Measurements from ENCODE around the gene EXOC6B. TPM values are rescaled to one million over a fixed set of nuclear protein-coding genes. Genes with fewer than 3 reads are reported as not detected.

Gene EXOC6B
- total RNA-seq, 1 experiment from 2014 or later, result 33.7 TPM

- TF ChIP-seq, protein P1, sequence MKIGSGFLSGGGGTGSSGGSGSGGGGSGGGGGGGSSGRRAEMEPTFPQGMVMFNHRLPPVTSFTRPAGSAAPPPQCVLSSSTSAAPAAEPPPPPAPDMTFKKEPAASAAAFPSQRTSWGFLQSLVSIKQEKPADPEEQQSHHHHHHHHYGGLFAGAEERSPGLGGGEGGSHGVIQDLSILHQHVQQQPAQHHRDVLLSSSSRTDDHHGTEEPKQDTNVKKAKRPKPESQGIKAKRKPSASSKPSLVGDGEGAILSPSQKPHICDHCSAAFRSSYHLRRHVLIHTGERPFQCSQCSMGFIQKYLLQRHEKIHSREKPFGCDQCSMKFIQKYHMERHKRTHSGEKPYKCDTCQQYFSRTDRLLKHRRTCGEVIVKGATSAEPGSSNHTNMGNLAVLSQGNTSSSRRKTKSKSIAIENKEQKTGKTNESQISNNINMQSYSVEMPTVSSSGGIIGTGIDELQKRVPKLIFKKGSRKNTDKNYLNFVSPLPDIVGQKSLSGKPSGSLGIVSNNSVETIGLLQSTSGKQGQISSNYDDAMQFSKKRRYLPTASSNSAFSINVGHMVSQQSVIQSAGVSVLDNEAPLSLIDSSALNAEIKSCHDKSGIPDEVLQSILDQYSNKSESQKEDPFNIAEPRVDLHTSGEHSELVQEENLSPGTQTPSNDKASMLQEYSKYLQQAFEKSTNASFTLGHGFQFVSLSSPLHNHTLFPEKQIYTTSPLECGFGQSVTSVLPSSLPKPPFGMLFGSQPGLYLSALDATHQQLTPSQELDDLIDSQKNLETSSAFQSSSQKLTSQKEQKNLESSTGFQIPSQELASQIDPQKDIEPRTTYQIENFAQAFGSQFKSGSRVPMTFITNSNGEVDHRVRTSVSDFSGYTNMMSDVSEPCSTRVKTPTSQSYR (CRISPR knock-in tag; IDR thresholded peaks at IDR 0.05), result no peak
- TF ChIP-seq NR3C1 (CRISPR knock-in tag; conservative IDR thresholded peaks at IDR 0.05; ENCODE audit: low read depth), result no peak
- no peak for TF ChIP-seq MYBL2 (CRISPR knock-in tag; IDR thresholded peaks at IDR 0.05)
- no peak for TF ChIP-seq NFE2L1 (CRISPR knock-in tag; IDR thresholded peaks at IDR 0.05)
Measured at GRCh38 chr2:72361042-72361441, 464.8 kb downstream of the EXOC6B start (continued).

GRCh38 chr2:72350852-72351251, 475.0 kb downstream of the EXOC6B start:
- ChIA-PET CTCF (interaction anchor here (0.6 to 3.0 kb wide), 2 partner anchors 17 to 25 kb away, joined by 3 to 14 read pairs; no protein-coding TSS in a partner anchor), POLR2A (no interaction called here)
- Mint-ChIP-seq H3K27me3 (ENCODE audit: low read depth) (no peaks in the 10 kb centered on the region), H3K4me1 (peaks cover 27% of the 10 kb centered on the region), H3K27ac (peak overlapping the region; percentile 75), H3K4me3 (no peak overlapping the region), H3K9me3 (peaks cover 9% of the 10 kb centered on the region), H3K36me3 (0 out of 2 replicates have a peak, but pooled peaks cover 8% of the 10 kb centered on the region)
- DNase-seq (ENCODE audit: low spot score), result no peak
- peak; percentile 70 for ATAC-seq
- TF ChIP-seq MLX (CRISPR knock-in tag; IDR thresholded peaks at IDR 0.05) (no peak), FOXJ3 (CRISPR knock-in tag; IDR thresholded peaks at IDR 0.05; ENCODE audit: borderline replicate concordance) (no peak), TEAD1 (CRISPR knock-in tag; IDR thresholded peaks at IDR 0.05) (no peak), NFE2L1 (CRISPR knock-in tag; IDR thresholded peaks at IDR 0.05) (no peak), CTCF (IDR thresholded peaks at IDR 0.05) (no peak), GRHL2 (CRISPR knock-in tag; IDR thresholded peaks at IDR 0.05; ENCODE audit: insufficient replicate concordance, severe bottlenecking) (no peak), NR2C2 (CRISPR knock-in tag; IDR thresholded peaks at IDR 0.05) (no peak), PRRX2 (CRISPR knock-in tag; IDR thresholded peaks at IDR 0.05) (no peak), ZBTB21 (CRISPR knock-in tag; IDR thresholded peaks at IDR 0.05; ENCODE audit: borderline replicate concordance) (no peak), GTF2I (CRISPR knock-in tag; conservative IDR thresholded peaks at IDR 0.05) (no peak), ETV6 (CRISPR knock-in tag; IDR thresholded peaks at IDR 0.05) (no peak), TEAD4 (CRISPR knock-in tag; IDR thresholded peaks at IDR 0.05) (no peak)
- TF ChIP-seq, protein P2, sequence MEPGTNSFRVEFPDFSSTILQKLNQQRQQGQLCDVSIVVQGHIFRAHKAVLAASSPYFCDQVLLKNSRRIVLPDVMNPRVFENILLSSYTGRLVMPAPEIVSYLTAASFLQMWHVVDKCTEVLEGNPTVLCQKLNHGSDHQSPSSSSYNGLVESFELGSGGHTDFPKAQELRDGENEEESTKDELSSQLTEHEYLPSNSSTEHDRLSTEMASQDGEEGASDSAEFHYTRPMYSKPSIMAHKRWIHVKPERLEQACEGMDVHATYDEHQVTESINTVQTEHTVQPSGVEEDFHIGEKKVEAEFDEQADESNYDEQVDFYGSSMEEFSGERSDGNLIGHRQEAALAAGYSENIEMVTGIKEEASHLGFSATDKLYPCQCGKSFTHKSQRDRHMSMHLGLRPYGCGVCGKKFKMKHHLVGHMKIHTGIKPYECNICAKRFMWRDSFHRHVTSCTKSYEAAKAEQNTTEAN (CRISPR knock-in tag; IDR thresholded peaks at IDR 0.05), result no peak
- TF ChIP-seq, protein P3, sequence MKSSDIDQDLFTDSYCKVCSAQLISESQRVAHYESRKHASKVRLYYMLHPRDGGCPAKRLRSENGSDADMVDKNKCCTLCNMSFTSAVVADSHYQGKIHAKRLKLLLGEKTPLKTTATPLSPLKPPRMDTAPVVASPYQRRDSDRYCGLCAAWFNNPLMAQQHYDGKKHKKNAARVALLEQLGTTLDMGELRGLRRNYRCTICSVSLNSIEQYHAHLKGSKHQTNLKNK (CRISPR knock-in tag; IDR thresholded peaks at IDR 0.05), result no peak
- TF ChIP-seq, protein P4, sequence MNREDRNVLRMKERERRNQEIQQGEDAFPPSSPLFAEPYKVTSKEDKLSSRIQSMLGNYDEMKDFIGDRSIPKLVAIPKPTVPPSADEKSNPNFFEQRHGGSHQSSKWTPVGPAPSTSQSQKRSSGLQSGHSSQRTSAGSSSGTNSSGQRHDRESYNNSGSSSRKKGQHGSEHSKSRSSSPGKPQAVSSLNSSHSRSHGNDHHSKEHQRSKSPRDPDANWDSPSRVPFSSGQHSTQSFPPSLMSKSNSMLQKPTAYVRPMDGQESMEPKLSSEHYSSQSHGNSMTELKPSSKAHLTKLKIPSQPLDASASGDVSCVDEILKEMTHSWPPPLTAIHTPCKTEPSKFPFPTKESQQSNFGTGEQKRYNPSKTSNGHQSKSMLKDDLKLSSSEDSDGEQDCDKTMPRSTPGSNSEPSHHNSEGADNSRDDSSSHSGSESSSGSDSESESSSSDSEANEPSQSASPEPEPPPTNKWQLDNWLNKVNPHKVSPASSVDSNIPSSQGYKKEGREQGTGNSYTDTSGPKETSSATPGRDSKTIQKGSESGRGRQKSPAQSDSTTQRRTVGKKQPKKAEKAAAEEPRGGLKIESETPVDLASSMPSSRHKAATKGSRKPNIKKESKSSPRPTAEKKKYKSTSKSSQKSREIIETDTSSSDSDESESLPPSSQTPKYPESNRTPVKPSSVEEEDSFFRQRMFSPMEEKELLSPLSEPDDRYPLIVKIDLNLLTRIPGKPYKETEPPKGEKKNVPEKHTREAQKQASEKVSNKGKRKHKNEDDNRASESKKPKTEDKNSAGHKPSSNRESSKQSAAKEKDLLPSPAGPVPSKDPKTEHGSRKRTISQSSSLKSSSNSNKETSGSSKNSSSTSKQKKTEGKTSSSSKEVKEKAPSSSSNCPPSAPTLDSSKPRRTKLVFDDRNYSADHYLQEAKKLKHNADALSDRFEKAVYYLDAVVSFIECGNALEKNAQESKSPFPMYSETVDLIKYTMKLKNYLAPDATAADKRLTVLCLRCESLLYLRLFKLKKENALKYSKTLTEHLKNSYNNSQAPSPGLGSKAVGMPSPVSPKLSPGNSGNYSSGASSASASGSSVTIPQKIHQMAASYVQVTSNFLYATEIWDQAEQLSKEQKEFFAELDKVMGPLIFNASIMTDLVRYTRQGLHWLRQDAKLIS (CRISPR knock-in tag; IDR thresholded peaks at IDR 0.05; ENCODE audit: borderline replicate concordance), result no peak
- TF ChIP-seq, protein P5, sequence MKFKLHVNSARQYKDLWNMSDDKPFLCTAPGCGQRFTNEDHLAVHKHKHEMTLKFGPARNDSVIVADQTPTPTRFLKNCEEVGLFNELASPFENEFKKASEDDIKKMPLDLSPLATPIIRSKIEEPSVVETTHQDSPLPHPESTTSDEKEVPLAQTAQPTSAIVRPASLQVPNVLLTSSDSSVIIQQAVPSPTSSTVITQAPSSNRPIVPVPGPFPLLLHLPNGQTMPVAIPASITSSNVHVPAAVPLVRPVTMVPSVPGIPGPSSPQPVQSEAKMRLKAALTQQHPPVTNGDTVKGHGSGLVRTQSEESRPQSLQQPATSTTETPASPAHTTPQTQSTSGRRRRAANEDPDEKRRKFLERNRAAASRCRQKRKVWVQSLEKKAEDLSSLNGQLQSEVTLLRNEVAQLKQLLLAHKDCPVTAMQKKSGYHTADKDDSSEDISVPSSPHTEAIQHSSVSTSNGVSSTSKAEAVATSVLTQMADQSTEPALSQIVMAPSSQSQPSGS (CRISPR knock-in tag; IDR thresholded peaks at IDR 0.05; ENCODE audit: borderline replicate concordance, low read depth), result no peak
- TF ChIP-seq, protein P6, sequence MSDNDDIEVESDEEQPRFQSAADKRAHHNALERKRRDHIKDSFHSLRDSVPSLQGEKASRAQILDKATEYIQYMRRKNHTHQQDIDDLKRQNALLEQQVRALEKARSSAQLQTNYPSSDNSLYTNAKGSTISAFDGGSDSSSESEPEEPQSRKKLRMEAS (CRISPR knock-in tag; IDR thresholded peaks at IDR 0.05), result no peak
